Neuron (in vitro differentiated cells): ENCODE measurements around the gene CCDC8.
"Not testable (repeated sequence)": the region's sequence is repeated elsewhere in the genome, so short reads cannot be mapped to it uniquely, and the experiment has no call there.

Experiments
- H2AFZ ChIP-seq: one replicate; pipeline ENCODE4 v1.6.1; 2013; ENCODE audit warnings: low read depth, mild to moderate bottlenecking, inconsistent platforms, low read length, moderate library complexity
- H3K27me3 ChIP-seq: one replicate; pipeline ENCODE4 v1.6.1; 2013; ENCODE audit warnings: low read length; ENCODE audit not compliant: insufficient read depth
- H3K36me3 ChIP-seq: one replicate; pipeline ENCODE4 v1.6.1; 2013; ENCODE audit warnings: low read length; ENCODE audit not compliant: insufficient read depth
- H3K4me1 ChIP-seq: one replicate; pipeline ENCODE4 v1.6.1; 2013; ENCODE audit warnings: low read length; ENCODE audit not compliant: insufficient read depth
- H3K4me3 ChIP-seq: 2 replicates; pipeline ENCODE4 v1.5.1; 2013; ENCODE audit warnings: mild to moderate bottlenecking, low read length, moderate library complexity
- H3K9me3 ChIP-seq: one replicate; pipeline ENCODE4 v1.6.1; 2013; ENCODE audit warnings: low read length

CCDC8 gene

GRCh38 chr19:46423188-46423587 lies 9.8 kb upstream of the CCDC8 start:
- no peaks in the 10 kb centered on the region for H3K27me3 ChIP-seq

GRCh38 chr19:46422344-46422743 lies 9.0 kb upstream of the CCDC8 start:
- no peaks in the 10 kb centered on the region for H3K27me3 ChIP-seq
- no peaks in the 10 kb centered on the region for H3K36me3 ChIP-seq
- no peak overlapping the region for H2AFZ ChIP-seq
- peaks cover 15% of the 10 kb centered on the region for H3K4me1 ChIP-seq
- no peak overlapping the region for H3K4me3 ChIP-seq
- H3K9me3 ChIP-seq = no peaks in the 10 kb centered on the region

More at GRCh38 chr19:46423188-46423587, 9.8 kb upstream of the CCDC8 start:
- Histone ChIP-seq H3K9me3 (no peaks in the 10 kb centered on the region), H3K4me1 (peaks cover 21% of the 10 kb centered on the region), H3K36me3 (no peaks in the 10 kb centered on the region), H3K4me3 (no peak overlapping the region), H2AFZ (no peak overlapping the region)

- H3K4me3 ChIP-seq = no peak overlapping the region
- H3K4me1 ChIP-seq = peaks cover 6% of the 10 kb centered on the region
- no peak overlapping the region for H2AFZ ChIP-seq
- no peaks in the 10 kb centered on the region for H3K36me3 ChIP-seq
- H3K9me3 ChIP-seq = no peaks in the 10 kb centered on the region
- no peaks in the 10 kb centered on the region for H3K27me3 ChIP-seq
Observed at GRCh38 chr19:46420056-46420455, 6.7 kb upstream of the CCDC8 start.

- Histone ChIP-seq H3K4me3 (peak overlapping the region; percentile 50), H2AFZ (peak overlapping the region; percentile 85), H3K4me1 (peaks cover 30% of the 10 kb centered on the region)
- not testable (repeated sequence) for H3K9me3 ChIP-seq, H3K36me3 ChIP-seq, H3K27me3 ChIP-seq
Observed at GRCh38 chr19:46415804-46416709, 2.7 kb upstream of the CCDC8 start.

GRCh38 chr19:46414899-46415298 lies 1.5 kb upstream of the CCDC8 start:
- H3K4me1 ChIP-seq = peaks cover 34% of the 10 kb centered on the region
- H2AFZ ChIP-seq, H3K9me3 ChIP-seq, H3K4me3 ChIP-seq, H3K27me3 ChIP-seq, H3K36me3 ChIP-seq: not testable (repeated sequence)

GRCh38 chr19:46412650-46413261 lies 608 bp downstream of the CCDC8 start:
- peak overlapping the region; percentile 90 for H3K4me3 ChIP-seq
- peak overlapping the region; percentile 3 for H2AFZ ChIP-seq
- peaks cover 44% of the 10 kb centered on the region for H3K4me1 ChIP-seq
- no peaks in the 10 kb centered on the region for H3K27me3 ChIP-seq
- H3K9me3 ChIP-seq = no peaks in the 10 kb centered on the region
- H3K36me3 ChIP-seq = peaks cover 7% of the 10 kb centered on the region

- Histone ChIP-seq H3K36me3 (peaks cover 7% of the 10 kb centered on the region), H2AFZ (no peak overlapping the region), H3K27me3 (no peaks in the 10 kb centered on the region), H3K4me3 (peak overlapping the region; percentile 90), H3K4me1 (peaks cover 44% of the 10 kb centered on the region), H3K9me3 (no peaks in the 10 kb centered on the region)
Observed at GRCh38 chr19:46411925-46412649, 1.3 kb downstream of the CCDC8 start.

GRCh38 chr19:46411088-46411924 lies 2.1 kb downstream of the CCDC8 start:
- Histone ChIP-seq H3K4me1 (peaks cover 38% of the 10 kb centered on the region), H2AFZ (no peak overlapping the region)

GRCh38 chr19:46410205-46411087 lies 2.9 kb downstream of the CCDC8 start:
- Histone ChIP-seq H3K9me3 (no peaks in the 10 kb centered on the region), H2AFZ (no peak overlapping the region), H3K4me3 (no peak overlapping the region), H3K27me3 (no peaks in the 10 kb centered on the region), H3K4me1 (peaks cover 38% of the 10 kb centered on the region), H3K36me3 (peaks cover 7% of the 10 kb centered on the region)

More at GRCh38 chr19:46411088-46411924, 2.1 kb downstream of the CCDC8 start:
- peak overlapping the region; percentile 90 for H3K4me3 ChIP-seq
- H3K9me3 ChIP-seq = no peaks in the 10 kb centered on the region
- peaks cover 7% of the 10 kb centered on the region for H3K36me3 ChIP-seq
- H3K27me3 ChIP-seq = no peaks in the 10 kb centered on the region

- Histone ChIP-seq H3K4me1 (peaks cover 43% of the 10 kb centered on the region), H3K27me3 (no peaks in the 10 kb centered on the region), H3K36me3 (peaks cover 7% of the 10 kb centered on the region), H3K4me3 (no peak overlapping the region), H3K9me3 (no peaks in the 10 kb centered on the region), H2AFZ (no peak overlapping the region)
Observed at GRCh38 chr19:46409191-46409590, 4.2 kb downstream of the CCDC8 start.

- H3K36me3 ChIP-seq = peaks cover 7% of the 10 kb centered on the region
- H3K4me3 ChIP-seq = no peak overlapping the region
- peaks cover 44% of the 10 kb centered on the region for H3K4me1 ChIP-seq
- H2AFZ ChIP-seq = no peak overlapping the region
- no peaks in the 10 kb centered on the region for H3K9me3 ChIP-seq
- no peaks in the 10 kb centered on the region for H3K27me3 ChIP-seq
Observed at GRCh38 chr19:46408664-46409039, 4.7 kb downstream of the CCDC8 start.
